GM19397 (cell line): ENCODE data around the gene LIMCH1.

ENCODE experiments used
- ATAC-seq: cut with Tn5 transposase; IDR thresholded peaks from one replicate; pipeline ENCODE4 v1.9.1; 2021; ENCODE audit warnings: mild to moderate bottlenecking, moderate library complexity; ENCODE audit not compliant: unreplicated experiment

LIMCH1 gene

DNA sequence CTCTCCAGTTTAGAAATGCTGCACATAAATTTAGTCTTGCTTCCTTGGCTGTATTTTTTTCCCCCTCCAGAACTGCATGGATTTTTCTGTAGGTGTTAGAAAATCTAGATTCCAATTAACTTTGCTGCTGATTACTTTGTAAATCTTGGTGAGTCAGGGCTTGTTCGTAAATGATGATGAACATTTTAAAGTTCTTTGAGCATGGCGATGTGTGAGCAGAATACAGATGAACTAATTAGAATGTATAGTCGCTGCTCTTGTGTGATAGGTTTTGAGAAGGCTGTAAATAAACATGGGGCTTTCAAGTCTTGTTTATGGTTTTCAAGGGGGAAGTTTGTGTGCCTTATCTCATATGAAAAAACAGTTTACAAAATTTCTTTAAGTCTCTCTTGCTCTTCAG lies 23.3 kb downstream of the LIMCH1 start:
- ATAC-seq, result no peak

DNA sequence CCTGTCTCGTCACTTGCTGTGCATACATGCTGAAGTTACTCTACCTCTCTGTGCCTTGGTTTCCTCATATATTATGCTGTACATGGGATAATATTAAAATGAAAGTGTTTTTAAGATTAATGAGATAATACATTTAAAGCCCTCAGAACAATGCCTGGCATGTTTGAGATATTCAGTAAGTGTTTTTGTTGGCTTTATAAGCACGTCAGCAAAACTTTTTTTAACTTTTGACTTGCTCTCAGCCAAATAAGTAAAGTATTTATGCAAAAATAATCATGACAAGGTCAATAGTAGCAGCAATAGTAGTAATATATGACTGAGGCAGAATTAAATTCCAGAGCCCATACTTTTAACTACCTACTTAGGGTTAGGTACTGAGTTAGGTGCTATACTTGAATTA lies 29.2 kb downstream of the LIMCH1 start:
- ATAC-seq, result no peak

DNA sequence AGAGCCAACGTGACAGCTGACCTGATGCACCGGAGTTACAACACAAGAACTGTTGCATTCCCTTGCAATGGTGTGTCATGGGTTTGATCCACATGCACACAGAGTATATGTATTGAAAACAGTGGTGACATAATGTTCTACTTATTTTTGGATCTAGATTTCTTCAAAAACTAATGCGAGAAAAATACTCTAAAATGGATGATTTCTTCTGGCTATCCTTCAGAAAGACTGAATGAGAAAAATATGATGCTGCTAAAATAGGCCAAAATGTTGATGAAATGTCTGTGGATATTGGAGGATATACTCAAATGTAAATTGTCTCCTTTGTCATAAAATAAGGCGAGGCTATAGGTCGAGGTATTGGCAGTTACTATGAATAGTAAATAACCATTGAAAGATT lies 30.4 kb downstream of the LIMCH1 start:
- ATAC-seq, result no peak

DNA sequence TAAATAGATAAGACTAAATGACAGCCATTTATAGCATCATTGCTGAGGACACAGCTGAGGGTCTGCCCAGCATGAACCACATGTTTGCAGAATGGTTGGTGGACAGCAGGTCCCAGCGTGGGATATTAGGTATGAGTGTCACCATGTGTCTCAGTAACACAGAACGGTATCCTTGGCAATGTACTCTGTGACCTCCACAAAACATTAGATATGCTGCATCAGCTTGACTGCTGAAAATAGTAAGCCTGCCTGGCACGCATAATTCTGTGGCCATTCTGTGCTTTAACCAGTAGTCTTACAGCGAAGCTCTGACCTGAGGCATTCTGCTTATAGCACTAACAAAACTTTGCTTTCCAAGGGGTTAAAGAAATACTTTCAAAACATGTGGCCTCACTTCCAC lies 32.0 kb downstream of the LIMCH1 start:
- ATAC-seq, result no peak

DNA sequence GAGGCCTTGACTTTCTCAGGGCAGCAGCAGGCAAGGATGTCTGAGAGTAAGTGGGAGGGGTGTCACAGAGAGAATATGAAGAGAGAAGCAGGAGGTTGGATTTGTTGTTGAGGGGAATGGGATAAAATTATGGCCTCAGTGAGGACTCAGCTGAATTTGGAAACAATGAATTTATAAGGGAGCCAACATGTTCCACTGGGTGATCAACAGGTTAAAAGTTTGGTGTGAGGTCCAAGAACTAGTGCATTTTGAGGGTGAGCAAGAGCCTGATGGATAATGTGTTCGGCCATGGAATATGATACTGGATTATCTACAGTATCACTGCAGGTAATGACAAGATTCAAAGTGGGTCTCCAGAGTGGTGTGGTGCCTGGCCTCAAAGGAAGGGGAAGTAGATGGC lies 33.5 kb downstream of the LIMCH1 start:
- no peak for ATAC-seq

DNA sequence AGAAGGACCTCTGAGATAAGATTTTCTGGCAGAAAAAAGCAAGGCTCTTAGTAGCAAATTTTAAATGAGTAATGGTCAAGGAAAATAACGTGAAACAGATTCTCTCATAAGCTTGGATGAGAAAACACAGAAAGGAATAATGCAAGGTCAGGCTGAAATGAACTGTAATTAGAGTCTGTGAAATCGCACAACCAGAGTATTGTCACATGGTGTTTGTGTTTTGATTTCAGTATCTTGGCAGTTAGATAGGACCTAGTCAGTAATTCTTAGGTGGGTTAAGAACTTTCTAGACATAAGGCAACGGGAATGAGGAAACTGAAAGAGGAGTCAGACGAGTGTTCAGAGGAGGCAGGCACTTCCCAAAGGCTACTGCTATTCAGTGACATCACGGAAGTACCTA lies 34.6 kb downstream of the LIMCH1 start:
- no peak for ATAC-seq

DNA sequence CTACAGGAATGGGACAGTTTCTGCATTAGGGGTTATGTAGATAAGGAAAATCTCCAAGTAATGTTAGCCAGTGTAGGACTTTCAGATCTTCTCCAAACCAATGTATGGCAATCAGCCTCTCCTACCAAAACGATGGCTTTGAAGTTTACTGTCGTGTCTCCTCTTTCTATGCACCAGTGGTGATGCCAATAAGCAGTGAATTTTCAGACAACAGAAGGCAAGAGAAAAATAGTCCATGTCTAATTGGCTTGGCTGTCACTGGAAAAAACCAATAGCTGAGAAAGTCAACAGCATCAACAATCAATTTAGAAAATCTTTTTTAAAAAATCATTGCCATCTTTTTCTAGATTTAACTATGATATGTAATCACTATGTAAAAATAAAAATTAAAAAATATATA lies 35.0 kb downstream of the LIMCH1 start:
- ATAC-seq, result no peak

DNA sequence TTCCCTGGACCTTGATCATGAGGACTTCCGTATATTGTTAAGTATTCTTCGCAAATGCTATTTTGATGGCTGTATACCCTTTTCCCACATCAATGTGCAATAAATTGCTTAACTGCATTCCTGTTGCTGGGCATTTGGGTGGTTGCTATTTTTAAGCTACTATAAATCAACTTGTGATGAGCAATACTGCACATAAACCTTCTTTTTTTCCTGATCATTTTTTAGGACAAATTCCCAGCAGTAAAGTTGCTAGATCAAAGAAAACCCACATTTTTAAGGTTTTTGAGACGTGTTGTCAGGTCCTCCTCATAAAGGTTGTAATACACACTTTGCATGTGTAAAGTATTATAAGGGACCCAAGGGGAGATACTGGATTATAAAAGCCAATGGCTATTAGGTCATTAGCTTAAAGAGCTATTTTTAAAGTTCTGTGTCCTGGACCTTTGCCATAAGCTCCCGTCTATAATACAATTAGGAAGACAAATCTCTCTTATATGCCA lies 35.6 kb downstream of the LIMCH1 start:
- no peak for ATAC-seq

DNA sequence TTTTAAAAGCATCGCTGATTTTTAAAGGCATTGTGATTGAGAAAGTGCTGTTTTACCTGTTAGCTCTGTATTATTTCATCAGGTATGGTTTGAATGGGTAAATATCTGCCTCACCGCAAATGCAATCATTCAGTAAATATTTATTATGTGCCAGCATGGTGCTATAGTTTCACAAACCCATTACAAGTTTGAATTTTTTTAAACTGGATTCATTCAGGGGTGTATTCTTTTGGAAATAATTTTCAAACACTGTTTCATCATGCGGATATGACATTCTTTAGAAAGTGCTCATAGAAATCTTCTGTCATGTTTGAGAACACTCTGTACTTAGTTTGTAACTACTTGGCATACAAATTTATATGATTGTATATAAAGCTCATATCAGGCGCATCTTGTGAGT lies 37.2 kb downstream of the LIMCH1 start:
- no peak for ATAC-seq

DNA sequence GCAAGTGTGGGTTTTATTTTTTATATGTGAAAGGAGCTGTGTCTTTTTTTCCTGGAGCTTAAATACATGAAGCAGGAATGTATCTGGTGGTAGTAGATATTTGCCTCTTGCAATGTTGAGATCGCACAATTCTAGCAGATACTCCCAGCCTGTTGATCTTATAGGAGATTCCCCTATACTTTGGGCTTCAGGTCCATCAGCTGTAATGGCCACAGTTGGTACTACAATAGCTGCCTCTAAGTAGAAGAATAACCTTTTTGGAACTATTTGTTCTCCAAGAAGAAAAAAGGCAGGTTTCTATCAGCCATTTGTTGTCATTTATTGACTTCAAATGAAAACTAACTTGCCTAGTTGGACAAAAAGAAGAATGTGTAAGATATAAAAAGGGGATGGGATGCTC lies 37.7 kb downstream of the LIMCH1 start:
- ATAC-seq, result no peak

DNA sequence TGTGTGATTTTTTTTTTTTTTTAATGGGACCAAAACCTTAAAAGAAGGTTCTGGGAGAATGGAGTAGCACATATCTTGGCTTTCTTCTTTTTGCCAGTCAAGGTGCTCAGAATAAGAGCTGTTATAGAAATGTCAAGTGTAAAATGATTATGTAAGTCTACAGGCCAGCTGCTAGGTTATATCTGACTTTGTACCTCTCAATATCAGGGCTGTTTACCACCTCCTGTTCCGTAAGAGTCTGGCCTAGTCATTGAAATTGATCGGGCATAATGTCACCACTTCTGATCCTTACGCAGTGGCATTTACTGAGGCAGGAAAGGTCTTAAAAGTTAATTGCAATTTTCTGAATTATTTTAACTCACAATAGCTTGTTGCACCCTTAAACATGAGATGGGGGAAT lies 41.1 kb downstream of the LIMCH1 start:
- ATAC-seq, result no peak

DNA sequence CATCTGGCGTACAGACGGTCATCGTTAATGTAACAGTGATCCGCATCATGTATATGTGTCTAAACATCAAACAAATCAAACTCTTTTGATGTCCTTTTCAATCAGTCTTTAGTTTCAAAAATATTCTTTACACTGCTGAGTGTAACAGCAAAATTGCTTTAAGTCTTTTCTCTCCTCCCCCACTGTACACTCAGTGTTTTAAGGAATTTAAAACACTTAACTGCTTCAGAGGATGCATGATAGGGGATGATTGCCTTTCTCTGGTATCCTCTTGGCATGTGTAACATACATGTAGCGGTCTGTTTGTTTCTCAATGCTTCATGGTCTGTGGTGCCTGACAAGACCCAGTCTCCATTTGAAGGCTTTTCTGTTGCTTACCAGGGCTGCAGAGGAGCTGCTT lies 41.6 kb downstream of the LIMCH1 start:
- ATAC-seq, result no peak

DNA sequence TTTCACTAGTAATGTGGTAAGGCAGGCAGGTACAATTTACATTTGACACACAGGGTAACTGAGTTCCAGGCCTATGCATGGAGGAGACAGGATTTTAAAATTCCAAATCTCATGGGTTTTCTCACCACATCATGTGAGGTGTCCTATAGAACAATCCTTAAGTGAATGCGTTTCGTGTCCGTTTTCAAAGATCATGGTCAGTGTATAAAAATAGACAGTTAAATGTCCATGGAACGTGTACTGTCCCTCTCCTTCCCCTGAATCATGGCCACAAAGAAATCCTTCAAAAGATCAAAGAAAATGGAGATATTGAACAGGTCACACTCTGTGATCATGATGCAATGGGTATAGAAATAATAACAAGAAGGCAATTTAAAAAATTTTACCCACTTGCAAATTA lies 42.0 kb downstream of the LIMCH1 start:
- ATAC-seq, result no peak

DNA sequence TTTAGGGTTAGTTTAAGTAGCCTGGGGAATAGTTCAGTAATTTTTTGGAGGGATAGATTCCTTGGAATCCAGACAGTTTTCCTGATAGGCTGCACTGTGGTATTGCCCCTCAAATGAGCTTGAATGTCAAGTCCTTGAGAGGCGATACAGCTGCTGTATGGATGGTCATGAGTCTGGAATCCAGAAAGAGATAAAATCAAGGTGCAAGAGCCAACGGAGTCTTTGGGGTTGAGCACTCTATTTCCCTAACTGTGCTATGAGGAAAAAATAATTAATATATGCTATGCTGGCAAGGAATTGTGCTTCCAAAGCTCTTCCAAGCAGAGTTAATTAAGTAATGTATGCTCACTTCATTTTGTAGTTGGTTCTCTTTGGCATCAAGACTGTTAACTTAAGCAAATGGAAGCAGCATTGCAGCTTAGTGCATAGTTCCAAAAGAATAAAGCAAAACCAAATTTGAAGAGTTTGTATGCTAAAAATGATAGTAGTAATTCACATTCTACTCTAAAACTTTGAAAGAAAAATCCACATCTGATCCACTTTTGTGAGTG lies 48.8 kb downstream of the LIMCH1 start:
- ATAC-seq, result no peak

DNA sequence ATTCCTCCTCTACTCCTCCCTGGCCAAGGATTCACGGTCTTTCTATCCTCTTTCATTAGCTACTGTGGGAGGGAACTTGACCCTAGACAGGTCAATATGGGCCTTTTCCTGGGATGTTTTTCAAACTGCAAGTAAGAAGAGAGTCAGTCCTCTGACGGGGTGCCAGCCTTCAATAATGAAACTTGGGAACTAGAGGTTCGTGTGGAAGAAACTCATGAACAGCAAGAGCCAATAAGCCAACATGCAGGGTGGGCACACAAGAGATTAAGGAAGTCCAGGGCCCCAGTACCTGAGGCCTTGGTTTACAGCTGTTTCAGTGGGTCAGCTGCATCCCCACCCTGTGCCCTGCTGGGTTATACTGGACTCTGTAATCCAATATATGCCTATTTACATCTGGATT lies 49.3 kb downstream of the LIMCH1 start:
- no peak for ATAC-seq

DNA sequence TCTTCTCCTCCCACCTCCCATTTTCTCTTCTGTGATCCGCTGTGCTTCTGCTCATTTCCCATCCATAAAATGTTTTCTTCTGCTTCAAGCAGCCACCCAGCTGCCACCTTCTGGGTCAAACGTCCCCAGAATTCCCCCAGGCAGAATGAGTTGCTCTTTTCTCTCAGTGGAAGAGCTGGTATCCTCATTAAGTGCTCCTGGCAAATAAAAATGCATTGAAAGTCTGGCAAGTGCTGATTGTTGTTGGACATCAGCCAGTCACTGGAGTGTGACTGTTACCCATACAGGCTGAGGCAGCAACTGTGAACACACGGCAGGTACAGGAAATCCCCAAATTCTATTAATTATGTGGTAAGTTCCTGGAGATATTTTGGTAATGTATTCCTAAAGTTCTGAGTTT lies 52.6 kb downstream of the LIMCH1 start:
- no peak for ATAC-seq

DNA sequence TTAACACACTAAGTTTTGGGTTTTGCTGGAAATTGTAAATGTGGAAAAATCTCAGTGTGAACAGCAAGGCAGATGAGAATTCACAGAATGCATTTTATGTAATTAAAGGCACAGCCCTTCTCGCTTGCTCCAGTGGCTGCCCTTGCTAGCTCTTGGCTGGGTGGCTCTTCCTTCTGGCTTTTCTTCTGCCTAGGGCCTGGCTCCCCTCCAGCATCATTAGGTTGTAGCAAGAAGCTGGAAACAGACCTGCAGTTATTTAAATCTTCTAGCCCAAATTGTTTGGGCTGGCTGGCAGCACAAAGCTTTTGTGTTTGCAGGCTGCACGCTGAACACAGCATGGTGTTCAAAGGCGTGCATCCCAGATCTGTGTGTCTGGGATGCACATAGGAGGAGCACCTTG lies 56.5 kb downstream of the LIMCH1 start:
- no peak for ATAC-seq

DNA sequence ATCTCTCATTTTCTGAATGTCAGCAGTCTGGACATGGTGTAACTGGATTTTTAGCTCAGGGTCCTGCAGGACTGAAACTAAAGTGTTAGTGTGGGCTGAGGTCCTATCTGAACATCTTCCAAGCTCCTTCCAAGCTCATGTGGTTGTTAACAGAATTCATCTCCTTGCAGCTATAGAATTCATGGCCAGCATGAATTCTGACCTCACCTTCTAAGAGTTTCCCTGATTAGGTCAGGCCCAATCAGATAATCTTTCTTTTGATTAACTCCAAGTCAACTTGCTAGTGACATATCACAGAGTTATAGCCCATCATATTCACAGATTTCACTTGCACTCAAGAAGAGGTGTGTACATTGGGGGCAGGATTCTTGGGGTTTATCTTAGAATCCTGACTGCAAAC lies 59.5 kb downstream of the LIMCH1 start:
- ATAC-seq, result no peak

DNA sequence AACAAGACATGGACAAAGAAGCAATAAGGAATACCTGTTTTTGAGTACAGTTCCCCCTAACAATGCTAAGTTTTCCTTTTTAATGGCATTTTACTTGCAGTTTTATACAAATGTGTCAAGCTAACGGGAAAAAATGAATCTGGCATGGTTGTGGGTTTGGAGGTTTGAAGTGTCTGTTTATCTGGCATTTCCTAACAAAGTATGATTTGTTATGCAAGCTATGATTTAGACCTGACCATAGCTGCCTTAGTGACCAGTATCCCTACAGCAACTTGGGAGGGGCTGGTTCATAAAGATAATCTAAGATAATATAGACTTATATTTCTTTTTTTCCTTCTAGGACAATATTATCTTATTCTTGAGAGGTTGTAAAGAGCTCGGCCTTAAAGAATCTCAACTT lies 60.6 kb downstream of the LIMCH1 start:
- ATAC-seq, result no peak

DNA sequence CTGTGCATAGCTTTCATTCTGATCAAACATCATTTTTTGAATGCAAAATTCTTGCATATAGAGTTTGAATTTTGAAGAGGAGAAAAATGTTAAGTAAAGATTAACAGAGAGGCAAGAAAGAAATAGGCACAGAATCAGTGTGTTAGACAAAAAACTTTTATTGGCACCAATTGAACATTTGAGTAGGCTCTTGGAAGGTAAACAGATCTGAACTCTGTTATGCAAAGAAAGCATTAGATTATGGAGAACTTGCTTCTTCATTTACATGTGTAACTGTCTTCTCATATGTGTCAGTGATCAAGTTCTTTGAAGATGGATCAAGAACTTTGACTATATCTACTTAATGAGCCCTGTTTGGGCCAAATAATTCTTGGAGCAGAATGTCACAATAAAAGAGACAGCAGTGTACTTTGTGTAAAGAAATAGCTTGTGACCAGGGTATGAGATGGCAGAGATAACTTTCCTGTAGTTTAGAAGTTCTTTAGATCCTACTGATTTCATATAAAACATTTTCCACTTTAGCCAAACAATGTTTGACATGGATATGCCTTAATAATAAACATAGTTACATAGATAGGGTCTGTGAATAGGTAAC lies 61.3 kb downstream of the LIMCH1 start:
- no peak for ATAC-seq

DNA sequence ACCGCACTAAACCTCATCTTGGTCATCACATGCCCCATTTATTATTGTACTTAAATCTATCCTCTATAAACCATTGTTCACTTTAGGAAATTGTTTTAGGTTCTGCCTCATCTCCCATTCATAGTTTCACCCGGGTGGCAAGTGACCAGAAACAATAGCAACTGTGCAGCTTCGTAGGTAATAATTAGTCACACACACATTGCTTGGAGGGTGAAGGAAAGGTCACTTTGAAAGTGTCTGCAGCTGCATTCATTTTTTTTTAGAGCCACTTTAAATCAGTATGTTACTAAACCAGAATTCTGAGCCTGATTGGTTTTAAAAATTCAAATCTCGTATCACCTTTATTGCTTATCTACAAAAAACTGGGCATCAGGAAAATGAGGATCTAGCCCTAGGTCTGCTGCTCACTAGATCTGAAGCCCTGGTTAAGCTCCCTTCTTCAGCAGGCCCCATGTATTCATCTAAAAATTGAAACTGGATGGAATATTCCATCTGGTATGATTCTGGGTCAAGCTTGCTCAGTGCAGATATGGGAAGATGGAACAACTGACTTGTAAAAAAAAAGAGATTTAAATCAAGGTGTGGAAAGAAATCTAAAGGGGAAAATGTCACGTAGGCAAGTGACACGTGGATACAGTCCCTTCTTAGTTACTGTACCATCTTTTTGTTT lies 62.4 kb downstream of the LIMCH1 start:
- no peak for ATAC-seq

DNA sequence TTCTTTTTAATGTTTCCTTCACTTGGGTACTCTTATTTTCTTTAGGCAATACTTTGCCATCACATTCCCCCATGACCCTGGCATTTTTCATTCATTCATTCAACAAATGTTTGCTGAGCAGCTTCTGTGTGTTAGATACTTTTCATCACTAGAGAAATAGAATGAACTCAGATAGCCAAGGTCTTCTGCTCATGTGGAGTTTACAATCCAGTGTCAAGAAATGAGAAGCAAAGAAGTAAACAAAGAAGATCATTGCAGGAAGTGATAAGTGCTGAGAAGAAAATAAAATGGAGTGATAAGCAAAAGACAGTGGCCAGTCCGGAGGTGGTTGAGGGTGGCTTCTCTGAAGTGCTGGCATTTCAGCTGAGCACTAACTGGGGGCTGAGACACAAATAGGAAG lies 63.1 kb downstream of the LIMCH1 start:
- no peak for ATAC-seq

DNA sequence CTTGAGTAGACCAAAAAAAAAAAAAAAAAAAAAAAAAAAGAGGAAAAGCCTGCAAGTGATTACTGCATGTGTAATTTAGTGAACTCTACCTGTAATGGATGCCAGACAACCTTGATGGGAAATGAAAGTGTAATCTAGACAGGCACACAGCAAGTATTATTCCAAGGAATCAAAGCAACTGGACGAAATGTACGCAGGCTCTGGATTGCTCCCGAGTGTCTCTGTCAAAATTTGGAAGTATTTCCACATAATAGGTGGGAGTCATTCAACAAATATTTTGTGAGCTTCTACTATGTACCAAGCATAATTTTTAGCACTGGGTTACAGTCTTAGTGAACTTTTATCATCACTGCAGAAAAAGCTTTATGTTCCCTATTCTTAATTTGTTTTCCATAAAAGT lies 64.2 kb downstream of the LIMCH1 start:
- ATAC-seq, result no peak
